HCT116 (cell line): ENCODE results near the gene HSPBAP1. TPM values are rescaled to one million over a fixed set of nuclear protein-coding genes. Genes with fewer than 3 reads are reported as not detected.

ENCODE experiments used
- ATAC-seq: fragments of 200-7000 bp; cut with Tn5 transposase; 2 replicates; pipeline ENCODE4 v1.9.1; 2020; ENCODE audit warnings: mild to moderate bottlenecking, moderate library complexity
- BruUV-seq: library from RNA; stranded (reverse); fragments of 400-500 nt; replicated peaks from 2 replicates; lab custom pipeline; 2021; lab: Mats Ljungman, UMichigan
- CTCF ChIA-PET: fragments of 300-600 bp; sonication (Branson Sonifier 250); formaldehyde crosslinking; loops from one replicate; lab custom pipeline; 2021; ENCODE audit warnings: antibody characterized with exemption; lab: Charles Lee
- POLR2A ChIA-PET: fragments of 300-600, 350-600 bp; sonication (Branson Sonifier 250); formaldehyde crosslinking; loops from one replicate; lab custom pipeline; 2021; ENCODE audit warnings: antibody characterized with exemption; lab: Charles Lee
- RAD21 ChIA-PET, 2 experiments: fragments of 300-600 bp; sonication (Branson Sonifier 250); formaldehyde crosslinking; loops; one replicate each; lab custom pipeline; 2023; ENCODE audit warnings: low total read pairs in 2 of 2; ENCODE audit not compliant: uncharacterized antibody in 2 of 2, unreplicated experiment in 2 of 2, low non-redundant PET in 1 of 2; lab: Charles Lee
- DNase-seq: peaks from one replicate; pipeline ENCODE4 v3.0.0-alpha.2; 2010; ENCODE audit warnings: low read depth, low spot score
- H2AFZ ChIP-seq: fragments of 200-600 bp; shearing (Covaris generic), sonication (generic); 2 replicates; pipeline ENCODE4 v1.6.1; 2017; ENCODE audit warnings: low read depth, mixed run types, mixed read lengths, antibody characterized with exemption, low read length; ENCODE audit not compliant: poor library complexity, severe bottlenecking
- H3K27ac ChIP-seq: 2 replicates; pipeline ENCODE4 v1.5.1; 2012; ENCODE audit warnings: low read depth, low read length
- H3K27me3 ChIP-seq: fragments of 200-600 bp; sonication (generic); 2 replicates; pipeline ENCODE4 v1.6.1; 2016; ENCODE audit warnings: mixed run types, low read length, mixed read lengths; ENCODE audit not compliant: insufficient read depth
- H3K36me3 ChIP-seq, 2 experiments: fragments of 200-500 bp in 1 of 2; fragments of 200-600 bp in 1 of 2; sonication (Bioruptor generic) in 1 of 2; sonication (generic) in 1 of 2; 2 replicates each; pipeline versions ENCODE4 v1.5.1 to v1.6.1; 2014 to 2016; ENCODE audit warnings: low read length in 2 of 2, inconsistent platforms in 1 of 2, mixed read lengths in 1 of 2, mixed run types in 1 of 2; ENCODE audit not compliant: insufficient read depth in 2 of 2, control insufficient read depth in 1 of 2
- H3K4me1 ChIP-seq, 2 experiments: fragments of 200-600 bp in 1 of 2; sonication (generic) in 1 of 2; 2 replicates each; pipeline versions ENCODE4 v1.5.1 to v1.6.1; 2012 to 2017; ENCODE audit warnings: low read length in 2 of 2, inconsistent platforms in 1 of 2, mild to moderate bottlenecking in 1 of 2, mixed read lengths in 1 of 2, mixed run types in 1 of 2, moderate library complexity in 1 of 2; ENCODE audit not compliant: insufficient read depth in 2 of 2, control insufficient read depth in 1 of 2
- H3K4me2 ChIP-seq: fragments of 200-600 bp; sonication (generic); 2 replicates; pipeline ENCODE4 v1.6.1; 2017; ENCODE audit warnings: mixed run types, low read length, mixed read lengths
- H3K4me3 ChIP-seq, 2 experiments: fragments of 200-600 bp in 1 of 2; sonication (generic) in 1 of 2; replicated peaks in 1 of 2; 2 replicates each; pipeline ENCODE4 v1.5.1; 2011 to 2016; ENCODE audit warnings: low read length in 2 of 2, control low read depth in 1 of 2, low read depth in 1 of 2, mild to moderate bottlenecking in 1 of 2, mixed read lengths in 1 of 2, mixed run types in 1 of 2
- H3K79me2 ChIP-seq: fragments of 200-600 bp; sonication (generic); 2 replicates; pipeline ENCODE4 v1.6.1; 2017; ENCODE audit warnings: mild to moderate bottlenecking, mixed run types, low read length, moderate library complexity, mixed read lengths; ENCODE audit not compliant: insufficient read depth
- H3K9ac ChIP-seq: fragments of 200-600 bp; sonication (generic); 2 replicates; pipeline ENCODE4 v1.6.1; 2016; ENCODE audit warnings: low read length, mixed read lengths
- H3K9me2 ChIP-seq: fragments of 200-600 bp; sonication (generic), shearing (Covaris generic); 2 replicates; pipeline ENCODE4 v1.6.1; 2017; ENCODE audit warnings: mixed run types, mild to moderate bottlenecking, moderate library complexity; ENCODE audit not compliant: insufficient read depth
- H3K9me3 ChIP-seq, 2 experiments: fragments of 200-500 bp in 1 of 2; fragments of 200-600 bp in 1 of 2; sonication (Bioruptor generic) in 1 of 2; sonication (generic) in 1 of 2; 2 replicates each; pipeline ENCODE4 v1.6.1; 2014 to 2017; ENCODE audit warnings: low read length in 2 of 2, mixed read lengths in 2 of 2, inconsistent platforms in 1 of 2, low read depth in 1 of 2, mild to moderate bottlenecking in 1 of 2, mixed run types in 1 of 2, moderate library complexity in 1 of 2; ENCODE audit not compliant: control insufficient read depth in 1 of 2, insufficient read depth in 1 of 2
- H4K20me1 ChIP-seq: fragments of 200-600 bp; sonication (generic), shearing (Covaris generic); 2 replicates; pipeline ENCODE4 v1.6.1; 2017; ENCODE audit warnings: mixed run types, mild to moderate bottlenecking, moderate library complexity; ENCODE audit not compliant: insufficient read depth
- CBX3 ChIP-seq: IDR thresholded peaks from 2 replicates; pipeline ENCODE4 v1.6.1; 2012; ENCODE audit warnings: low read depth
- CEBPB ChIP-seq: IDR thresholded peaks from 2 replicates; pipeline ENCODE4 v1.6.1; 2012; ENCODE audit warnings: low read depth
- EGR1 ChIP-seq: IDR thresholded peaks from 2 replicates; pipeline ENCODE4 v1.6.1; 2012; ENCODE audit warnings: low read depth
- EZH2phosphoT487 ChIP-seq: fragments of 200-600 bp; IDR thresholded peaks from 2 replicates; pipeline ENCODE4 v1.6.1; 2018; ENCODE audit warnings: antibody characterized with exemption, borderline replicate concordance
- JUND ChIP-seq: IDR thresholded peaks from 2 replicates; pipeline ENCODE4 v1.6.1; 2012
- POLR2A ChIP-seq: IDR thresholded peaks from 2 replicates; pipeline ENCODE4 v1.7.0; 2011; ENCODE audit warnings: borderline replicate concordance; ENCODE audit not compliant: insufficient read depth, insufficient read length; ENCODE audit errors: extremely low read depth
- POLR2AphosphoS5 ChIP-seq: IDR thresholded peaks from 2 replicates; pipeline ENCODE4 v1.6.1; 2011; ENCODE audit warnings: mild to moderate bottlenecking, low read depth, low read length, moderate library complexity
- SP1 ChIP-seq: IDR thresholded peaks from 2 replicates; pipeline ENCODE4 v1.6.1; 2012; ENCODE audit warnings: low read depth
- ZFX ChIP-seq: fragments of 450-650 bp; IDR thresholded peaks from 2 replicates; pipeline ENCODE4 v1.6.1; 2017
- ZNF274 ChIP-seq: fragments of 200-500 bp; sonication (Bioruptor generic); IDR thresholded peaks from 2 replicates; pipeline ENCODE4 v1.6.1; 2014; ENCODE audit warnings: mild to moderate bottlenecking, low read depth, low read length, inconsistent platforms
- intact Hi-C: fragments of 100-400 bp; cut with micrococcal nuclease; formaldehyde crosslinking; loops from 2 replicates; pipeline ENCODE4 v1.10.0; 2022
- total RNA-seq: library from RNA; stranded (reverse); gene quantifications from one replicate; pipeline ENCODE4 v1.2.1, GENCODE V29; 2021; ENCODE audit not compliant: unreplicated experiment
- TF ChIP-seq, protein P1 (sequence below): IDR thresholded peaks from 2 replicates; pipeline ENCODE4 v1.6.1; 2012
- TF ChIP-seq, protein P2 (sequence below): IDR thresholded peaks from 2 replicates; pipeline ENCODE4 v1.6.1; 2011; ENCODE audit warnings: mild to moderate bottlenecking, low read length, moderate library complexity; ENCODE audit not compliant: insufficient replicate concordance; ENCODE audit errors: extremely low read depth

HSPBAP1 gene
- total RNA-seq, 1 experiment from 2014 or later = 6.6 TPM

DNA sequence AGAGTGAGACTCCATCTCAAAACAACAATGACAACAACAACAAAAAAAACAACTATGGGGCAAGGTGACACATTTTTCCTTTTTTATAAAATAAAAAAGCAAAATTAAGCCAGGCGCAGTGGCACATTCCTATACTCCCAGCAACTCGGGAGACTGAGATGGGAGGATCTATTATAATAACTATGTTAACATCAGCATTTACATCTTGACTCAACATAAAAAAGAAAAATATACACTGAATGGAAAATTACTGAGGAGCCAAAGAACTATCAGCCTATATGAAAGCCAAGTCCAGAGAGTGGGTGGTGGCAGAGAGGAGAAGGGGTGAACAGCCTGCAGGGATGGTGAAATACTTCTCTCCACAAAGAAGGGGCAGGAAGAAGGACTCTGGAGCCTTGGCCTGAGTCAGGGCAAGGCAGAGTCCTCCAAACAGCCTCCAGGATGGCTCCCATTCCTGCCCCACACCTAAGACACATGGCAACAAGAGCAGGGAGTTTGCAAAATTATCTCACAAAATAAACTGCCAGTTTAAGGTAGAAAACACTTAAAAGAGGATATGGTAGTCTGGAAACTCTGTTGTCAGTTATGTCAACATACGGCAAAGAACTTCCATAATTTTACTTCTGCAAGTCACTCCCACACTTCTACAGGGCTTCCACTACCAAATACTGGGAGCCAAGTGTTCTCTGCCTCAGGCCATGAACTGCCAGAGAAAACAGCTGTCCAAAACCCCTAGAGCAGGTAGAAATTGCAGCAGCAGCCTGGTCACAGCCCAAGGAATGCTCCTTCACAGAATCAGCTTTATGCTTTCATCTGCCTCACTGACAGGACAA, 25.9 kb downstream of the HSPBAP1 start:
- BruUV-seq = no TSS peak
- Histone ChIP-seq H4K20me1 (no peaks in the 10 kb centered on the region), H3K9me2 (no peaks in the 10 kb centered on the region), H3K9ac (no peak overlapping the region), H3K36me3 (no peaks in the 10 kb centered on the region), H2AFZ (no peak overlapping the region), H3K4me1 (no peaks in the 10 kb centered on the region), H3K27me3 (no peaks in the 10 kb centered on the region), H3K4me3 (no peak overlapping the region), H3K79me2 (no peaks in the 10 kb centered on the region), H3K9me3 (no peaks in the 10 kb centered on the region), H3K4me2 (no peak overlapping the region), H3K27ac (no peak overlapping the region)
- ChIA-PET RAD21 (no interaction called here), POLR2A (no interaction called here), CTCF (no interaction called here)
- TF ChIP-seq CBX3 = no peak
- intact Hi-C loops = no loop called here
- no peak for ATAC-seq
- DNase-seq = no peak

DNA sequence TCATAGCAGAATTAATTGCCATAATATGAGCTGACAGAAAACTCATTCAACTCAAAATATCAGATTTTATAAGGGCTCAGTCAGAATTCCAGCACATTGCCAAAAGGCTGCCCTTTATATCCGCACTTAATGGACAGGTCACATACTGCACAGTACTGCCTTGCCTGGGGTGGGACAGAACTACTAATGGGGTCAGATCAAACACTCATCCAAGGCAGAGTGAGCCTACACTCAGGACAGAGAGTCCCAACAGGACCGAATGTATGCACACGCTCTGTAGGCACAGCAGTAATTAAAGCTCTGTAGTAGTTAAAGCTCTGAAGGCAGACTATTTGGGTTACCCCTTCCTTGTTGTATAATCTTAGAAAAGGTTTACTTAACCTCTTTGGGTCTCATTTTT, 27.2 kb downstream of the HSPBAP1 start:
- POLR2A ChIA-PET = no interaction called here
- DNase-seq (no peak), ATAC-seq (no peak)
- RAD21 ChIA-PET = no interaction called here
- H2AFZ ChIP-seq = no peak overlapping the region
- no peak overlapping the region for H3K27ac ChIP-seq
- no peaks in the 10 kb centered on the region for H3K27me3 ChIP-seq
- intact Hi-C loops = no loop called here
- no peaks in the 10 kb centered on the region for H3K9me2 ChIP-seq
- H3K9ac ChIP-seq = no peak overlapping the region
- H3K4me2 ChIP-seq = no peak overlapping the region
- no peaks in the 10 kb centered on the region for H3K9me3 ChIP-seq
- no peak overlapping the region for H3K4me3 ChIP-seq
- H3K36me3 ChIP-seq = no peaks in the 10 kb centered on the region
- H4K20me1 ChIP-seq = no peaks in the 10 kb centered on the region
- peaks cover 0 to 4% of the 10 kb centered on the region in 2 experiments; a peak in 2 of 4 replicates for H3K4me1 ChIP-seq
- no peaks in the 10 kb centered on the region for H3K79me2 ChIP-seq
- CTCF ChIA-PET = interaction anchor here (2.1 kb wide), 1 partner anchor 11 kb away, joined by 8 read pairs; no protein-coding TSS in a partner anchor
- TF ChIP-seq EZH2phosphoT487 (no peak), ZFX (no peak), CEBPB (no peak), POLR2A (no peak), ZNF274 (no peak), EGR1 (no peak), POLR2AphosphoS5 (no peak), SP1 (no peak), JUND (no peak)
- TF ChIP-seq, protein P1, sequence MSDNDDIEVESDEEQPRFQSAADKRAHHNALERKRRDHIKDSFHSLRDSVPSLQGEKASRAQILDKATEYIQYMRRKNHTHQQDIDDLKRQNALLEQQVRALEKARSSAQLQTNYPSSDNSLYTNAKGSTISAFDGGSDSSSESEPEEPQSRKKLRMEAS = no peak
- TF ChIP-seq, protein P2, sequence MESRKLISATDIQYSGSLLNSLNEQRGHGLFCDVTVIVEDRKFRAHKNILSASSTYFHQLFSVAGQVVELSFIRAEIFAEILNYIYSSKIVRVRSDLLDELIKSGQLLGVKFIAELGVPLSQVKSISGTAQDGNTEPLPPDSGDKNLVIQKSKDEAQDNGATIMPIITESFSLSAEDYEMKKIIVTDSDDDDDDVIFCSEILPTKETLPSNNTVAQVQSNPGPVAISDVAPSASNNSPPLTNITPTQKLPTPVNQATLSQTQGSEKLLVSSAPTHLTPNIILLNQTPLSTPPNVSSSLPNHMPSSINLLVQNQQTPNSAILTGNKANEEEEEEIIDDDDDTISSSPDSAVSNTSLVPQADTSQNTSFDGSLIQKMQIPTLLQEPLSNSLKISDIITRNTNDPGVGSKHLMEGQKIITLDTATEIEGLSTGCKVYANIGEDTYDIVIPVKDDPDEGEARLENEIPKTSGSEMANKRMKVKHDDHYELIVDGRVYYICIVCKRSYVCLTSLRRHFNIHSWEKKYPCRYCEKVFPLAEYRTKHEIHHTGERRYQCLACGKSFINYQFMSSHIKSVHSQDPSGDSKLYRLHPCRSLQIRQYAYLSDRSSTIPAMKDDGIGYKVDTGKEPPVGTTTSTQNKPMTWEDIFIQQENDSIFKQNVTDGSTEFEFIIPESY = no peak
- BruUV-seq = no TSS peak
